GM12801 (cell line): ENCODE results near the gene SLC24A4.

ENCODE experiments used
- TF ChIP-seq, protein P1 (sequence below): IDR thresholded peaks from one replicate; pipeline ENCODE4 v1.5.1; 2011; ENCODE audit warnings: control low read depth; ENCODE audit not compliant: insufficient read length; ENCODE audit errors: extremely low read depth

SLC24A4 gene

DNA sequence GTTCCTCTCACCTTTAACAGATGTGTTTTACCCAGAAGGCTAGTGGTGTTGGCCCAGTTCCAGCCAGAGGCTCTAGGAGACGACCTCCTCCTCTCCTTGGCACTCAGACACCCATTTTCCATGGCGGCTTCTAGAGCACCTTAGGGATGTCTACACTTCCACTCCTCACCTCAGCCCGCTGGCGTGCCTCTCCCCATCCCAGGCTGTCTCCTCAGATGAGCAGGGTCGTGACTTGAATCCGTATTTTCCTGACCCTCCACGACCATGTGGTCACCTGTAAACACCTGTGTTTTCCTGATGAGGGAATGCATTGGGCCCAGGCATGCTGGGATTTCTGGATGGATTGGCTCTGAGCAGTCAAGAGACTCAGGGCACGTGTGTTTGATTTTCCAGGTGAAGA lies 168.8 kb downstream of the SLC24A4 start:
- TF ChIP-seq, protein P1, sequence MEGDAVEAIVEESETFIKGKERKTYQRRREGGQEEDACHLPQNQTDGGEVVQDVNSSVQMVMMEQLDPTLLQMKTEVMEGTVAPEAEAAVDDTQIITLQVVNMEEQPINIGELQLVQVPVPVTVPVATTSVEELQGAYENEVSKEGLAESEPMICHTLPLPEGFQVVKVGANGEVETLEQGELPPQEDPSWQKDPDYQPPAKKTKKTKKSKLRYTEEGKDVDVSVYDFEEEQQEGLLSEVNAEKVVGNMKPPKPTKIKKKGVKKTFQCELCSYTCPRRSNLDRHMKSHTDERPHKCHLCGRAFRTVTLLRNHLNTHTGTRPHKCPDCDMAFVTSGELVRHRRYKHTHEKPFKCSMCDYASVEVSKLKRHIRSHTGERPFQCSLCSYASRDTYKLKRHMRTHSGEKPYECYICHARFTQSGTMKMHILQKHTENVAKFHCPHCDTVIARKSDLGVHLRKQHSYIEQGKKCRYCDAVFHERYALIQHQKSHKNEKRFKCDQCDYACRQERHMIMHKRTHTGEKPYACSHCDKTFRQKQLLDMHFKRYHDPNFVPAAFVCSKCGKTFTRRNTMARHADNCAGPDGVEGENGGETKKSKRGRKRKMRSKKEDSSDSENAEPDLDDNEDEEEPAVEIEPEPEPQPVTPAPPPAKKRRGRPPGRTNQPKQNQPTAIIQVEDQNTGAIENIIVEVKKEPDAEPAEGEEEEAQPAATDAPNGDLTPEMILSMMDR = no peak

DNA sequence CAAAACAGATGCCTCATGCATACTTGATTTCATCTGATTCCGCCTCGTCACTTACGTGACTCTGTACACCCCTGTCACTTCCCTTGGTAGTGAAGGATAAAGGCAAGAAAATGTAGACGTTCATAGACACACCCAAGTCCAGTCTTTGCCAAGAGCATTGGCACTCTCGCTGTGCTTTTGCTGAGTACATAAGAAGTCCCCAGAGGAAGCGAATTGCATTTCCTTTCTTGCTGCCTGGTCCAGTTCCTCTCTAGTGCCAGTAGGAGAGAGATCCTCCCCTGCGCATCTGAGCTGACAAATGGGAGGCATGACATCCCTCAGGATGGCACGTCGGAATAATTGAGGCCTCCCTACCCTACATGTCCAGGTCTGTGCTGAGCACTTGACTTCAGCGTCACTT lies 169.3 kb downstream of the SLC24A4 start:
- TF ChIP-seq, protein P1 = no peak

DNA sequence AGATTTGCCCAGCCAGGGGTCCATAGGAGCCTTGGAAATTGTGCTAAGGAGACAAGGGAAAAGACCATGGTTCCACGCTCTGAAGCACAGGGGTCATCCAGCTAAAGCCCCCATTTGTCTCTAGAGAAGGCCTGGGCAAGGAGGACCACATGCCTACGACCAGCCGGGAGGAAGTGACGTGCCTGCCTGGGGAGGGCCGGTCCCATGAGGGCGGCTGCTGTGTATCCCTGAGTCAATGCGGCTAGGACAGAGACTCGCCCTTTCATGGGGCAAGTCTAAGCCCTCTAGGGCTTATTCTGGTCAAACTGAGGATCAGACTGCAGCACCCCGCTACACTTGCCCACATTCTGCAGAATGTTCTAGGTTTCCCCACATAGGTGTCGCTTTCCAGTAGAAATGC lies 170.1 kb downstream of the SLC24A4 start:
- TF ChIP-seq, protein P1 = no peak

DNA sequence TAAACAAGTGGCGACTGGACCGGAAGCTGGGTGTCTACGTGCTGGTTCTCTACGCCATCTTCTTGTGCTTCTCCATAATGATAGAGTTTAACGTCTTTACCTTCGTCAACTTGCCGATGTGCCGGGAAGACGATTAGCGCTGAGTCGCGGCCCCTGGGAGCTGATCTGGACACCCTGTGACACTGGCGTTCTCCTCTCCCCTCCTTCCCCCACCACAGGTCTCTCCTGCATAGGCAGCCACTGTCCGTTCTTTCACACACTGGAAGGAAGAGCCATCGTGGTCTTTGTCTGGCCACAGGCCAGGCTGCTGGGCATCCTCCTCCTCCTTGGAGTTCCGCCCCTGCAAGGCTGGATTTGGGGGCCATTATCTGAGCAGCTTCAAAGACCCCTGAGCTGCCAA lies 170.5 kb downstream of the SLC24A4 start:
- TF ChIP-seq, protein P1 = no peak

DNA sequence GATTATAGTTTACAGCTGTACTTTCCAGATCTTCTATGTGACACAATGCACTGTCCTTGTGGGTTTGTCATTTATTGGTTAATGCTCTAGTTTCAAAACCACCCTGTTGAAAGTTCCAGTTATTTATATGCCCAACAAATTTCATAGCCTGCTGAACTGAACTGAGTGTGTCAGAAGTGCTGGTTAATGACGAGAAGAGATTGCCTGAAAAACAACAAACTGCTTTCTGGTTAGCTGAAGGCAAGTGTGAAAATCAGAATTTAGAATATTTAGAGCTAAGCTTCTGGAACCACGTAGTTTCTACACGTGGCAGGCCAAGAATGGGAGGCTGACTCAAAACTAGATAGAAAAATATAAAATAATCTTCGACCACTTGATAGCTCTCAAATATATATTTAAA lies 171.5 kb downstream of the SLC24A4 start:
- TF ChIP-seq, protein P1 = no peak

DNA sequence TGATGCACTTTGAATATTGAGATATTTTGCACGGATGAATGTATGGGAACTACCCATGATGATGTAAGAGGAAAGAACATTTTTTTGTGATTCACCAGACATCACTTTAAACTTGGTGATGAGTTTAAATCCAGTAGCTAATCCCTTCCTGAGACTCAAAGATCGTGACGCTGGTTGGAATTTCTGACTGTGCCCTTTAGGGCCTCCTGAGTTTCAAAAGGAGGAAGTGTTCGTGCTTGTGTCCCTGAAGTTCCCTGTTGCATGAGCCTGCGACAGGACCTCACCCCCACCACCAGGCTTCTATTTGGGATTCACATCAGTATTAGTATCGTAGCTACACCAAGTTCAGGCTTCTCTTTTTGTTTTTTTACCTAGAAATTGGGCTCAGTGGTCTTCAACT lies 172.1 kb downstream of the SLC24A4 start:
- TF ChIP-seq, protein P1 = no peak

DNA sequence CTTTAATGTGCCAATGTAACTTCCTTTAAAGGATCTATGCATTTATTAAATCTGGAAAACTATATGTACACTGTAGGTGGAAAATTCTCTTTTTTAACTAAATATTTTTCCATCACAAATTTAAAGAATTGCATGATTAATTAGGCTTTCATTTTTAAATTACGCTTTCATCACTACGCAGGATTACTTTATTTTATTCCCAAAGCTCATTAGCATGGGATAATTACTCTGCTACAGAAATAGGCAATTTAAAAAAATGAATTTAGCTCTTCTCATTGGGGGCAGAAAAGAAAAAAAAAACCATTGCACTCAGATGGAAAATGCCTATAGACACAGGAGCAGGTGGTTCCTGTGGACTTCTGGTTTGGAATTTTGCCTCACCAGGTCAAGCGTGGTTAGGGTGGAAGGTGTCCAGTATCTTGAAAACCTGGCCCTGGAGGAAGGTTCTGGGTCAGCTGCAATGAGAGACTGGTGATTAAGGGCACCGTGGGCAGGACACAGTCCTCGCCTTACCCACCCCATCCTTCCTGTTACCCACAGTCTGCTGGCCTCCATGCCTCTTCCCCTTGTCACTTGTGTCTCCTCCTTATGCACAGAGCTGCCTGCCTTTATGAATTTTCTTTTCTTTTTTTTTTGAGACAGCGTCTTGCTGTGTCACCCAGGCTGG lies 173.4 kb downstream of the SLC24A4 start:
- TF ChIP-seq, protein P1 = no peak
